ENCODE data around the gene PSENEN. TPM values are rescaled to one million over a fixed set of nuclear protein-coding genes. Genes with fewer than 3 reads are reported as not detected.

Gene PSENEN
- total RNA-seq, 1 donor from 2014 or later = 63.7 TPM

DNA sequence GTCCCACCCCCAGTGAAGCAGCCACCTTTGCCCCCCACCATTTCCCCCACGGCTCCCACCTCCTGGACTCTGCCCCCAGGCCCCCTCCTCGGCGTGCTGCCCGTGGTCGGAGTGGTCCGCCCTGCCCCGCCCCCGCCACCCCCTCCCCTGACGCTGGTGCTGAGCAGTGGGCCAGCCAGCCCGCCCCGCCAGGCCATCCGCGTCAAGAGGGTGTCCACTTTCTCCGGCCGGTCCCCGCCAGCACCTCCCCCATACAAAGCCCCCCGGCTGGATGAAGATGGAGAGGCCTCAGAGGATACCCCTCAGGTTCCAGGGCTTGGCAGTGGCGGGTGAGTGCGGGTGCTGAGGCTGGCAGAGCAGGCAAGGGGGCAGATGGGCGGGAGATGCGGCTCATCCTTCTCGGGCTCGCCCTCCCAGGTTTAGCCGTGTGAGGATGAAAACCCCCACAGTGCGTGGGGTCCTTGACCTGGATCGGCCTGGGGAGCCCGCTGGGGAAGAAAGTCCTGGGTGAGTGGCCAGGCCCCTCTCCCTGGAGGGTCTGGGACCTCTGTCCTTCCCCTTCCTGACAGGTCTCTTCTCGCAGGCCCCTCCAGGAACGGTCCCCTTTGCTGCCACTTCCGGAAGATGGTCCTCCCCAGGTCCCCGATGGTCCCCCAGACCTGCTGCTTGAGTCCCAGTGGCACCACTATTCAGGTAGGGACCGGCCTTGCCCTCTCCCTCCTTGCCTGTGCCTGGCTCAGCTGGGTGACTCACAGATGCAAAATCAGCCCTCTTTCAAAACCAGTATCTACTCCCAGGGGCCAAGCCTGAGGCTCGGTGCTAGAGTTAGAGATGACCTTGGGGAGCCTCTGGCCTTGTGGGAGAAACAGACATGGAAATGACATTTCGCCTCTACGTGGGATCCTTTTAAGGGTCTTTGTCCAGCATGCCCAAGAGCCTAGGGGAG is 12.0 kb upstream of the PSENEN start:
- no peak for DNase-seq (ENCODE audit: low read depth)
- no peak overlapping the region for H3K4me3 ChIP-seq (ENCODE audit: low read depth, low read length)
- TF ChIP-seq, protein P1, sequence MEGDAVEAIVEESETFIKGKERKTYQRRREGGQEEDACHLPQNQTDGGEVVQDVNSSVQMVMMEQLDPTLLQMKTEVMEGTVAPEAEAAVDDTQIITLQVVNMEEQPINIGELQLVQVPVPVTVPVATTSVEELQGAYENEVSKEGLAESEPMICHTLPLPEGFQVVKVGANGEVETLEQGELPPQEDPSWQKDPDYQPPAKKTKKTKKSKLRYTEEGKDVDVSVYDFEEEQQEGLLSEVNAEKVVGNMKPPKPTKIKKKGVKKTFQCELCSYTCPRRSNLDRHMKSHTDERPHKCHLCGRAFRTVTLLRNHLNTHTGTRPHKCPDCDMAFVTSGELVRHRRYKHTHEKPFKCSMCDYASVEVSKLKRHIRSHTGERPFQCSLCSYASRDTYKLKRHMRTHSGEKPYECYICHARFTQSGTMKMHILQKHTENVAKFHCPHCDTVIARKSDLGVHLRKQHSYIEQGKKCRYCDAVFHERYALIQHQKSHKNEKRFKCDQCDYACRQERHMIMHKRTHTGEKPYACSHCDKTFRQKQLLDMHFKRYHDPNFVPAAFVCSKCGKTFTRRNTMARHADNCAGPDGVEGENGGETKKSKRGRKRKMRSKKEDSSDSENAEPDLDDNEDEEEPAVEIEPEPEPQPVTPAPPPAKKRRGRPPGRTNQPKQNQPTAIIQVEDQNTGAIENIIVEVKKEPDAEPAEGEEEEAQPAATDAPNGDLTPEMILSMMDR (conservative IDR thresholded peaks at IDR 0.05; ENCODE audit: low read depth, low read length) = no peak

DNA sequence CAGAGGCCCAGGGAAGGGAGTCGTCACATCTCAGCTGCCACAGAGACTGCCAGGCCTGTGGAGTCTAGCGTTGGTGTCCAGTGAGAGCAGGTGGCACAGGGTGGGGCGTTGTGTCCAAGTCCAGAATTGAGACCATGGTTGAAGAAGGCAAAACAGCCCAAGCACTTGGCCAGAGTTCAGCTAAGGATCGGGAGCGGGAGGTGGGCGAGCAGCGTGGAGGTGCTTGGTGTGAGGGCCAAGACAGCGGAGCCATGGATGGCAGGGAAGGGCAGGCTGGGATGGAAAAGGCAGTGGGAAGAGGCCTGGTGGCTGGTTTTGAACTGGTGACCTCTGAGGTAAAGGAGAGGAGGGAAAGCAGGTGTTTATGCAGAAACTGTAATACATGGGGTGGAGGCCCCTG is 11.2 kb upstream of the PSENEN start:
- TF ChIP-seq, protein P1 (conservative IDR thresholded peaks at IDR 0.05; ENCODE audit: low read depth, low read length) = no peak
- H3K4me3 ChIP-seq (ENCODE audit: low read depth, low read length) = no peak overlapping the region
- DNase-seq (ENCODE audit: low read depth) = no peak

DNA sequence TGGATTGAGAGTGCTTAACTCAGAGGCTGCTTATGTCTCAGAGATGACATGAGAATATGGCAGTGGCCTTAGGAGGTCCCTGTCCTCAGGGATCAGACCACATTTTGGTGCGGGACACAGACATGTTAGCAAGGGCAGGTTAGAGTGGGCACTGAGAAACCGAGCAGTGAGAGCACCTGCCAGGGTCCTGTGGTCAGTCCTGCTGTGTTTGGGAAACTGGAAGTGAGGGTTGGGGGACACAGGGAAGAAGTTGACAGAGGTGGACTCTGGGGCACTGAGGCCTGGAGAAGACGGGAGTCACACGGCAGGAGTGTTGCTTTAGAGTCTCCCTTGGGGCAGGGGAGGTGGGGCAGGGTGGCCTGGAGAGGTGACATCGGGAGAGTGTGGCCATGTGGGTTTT is 10.6 kb upstream of the PSENEN start:
- no peak for DNase-seq (ENCODE audit: low read depth)
- H3K4me3 ChIP-seq (ENCODE audit: low read depth, low read length) = no peak overlapping the region
- TF ChIP-seq, protein P1 (conservative IDR thresholded peaks at IDR 0.05; ENCODE audit: low read depth, low read length) = no peak

DNA sequence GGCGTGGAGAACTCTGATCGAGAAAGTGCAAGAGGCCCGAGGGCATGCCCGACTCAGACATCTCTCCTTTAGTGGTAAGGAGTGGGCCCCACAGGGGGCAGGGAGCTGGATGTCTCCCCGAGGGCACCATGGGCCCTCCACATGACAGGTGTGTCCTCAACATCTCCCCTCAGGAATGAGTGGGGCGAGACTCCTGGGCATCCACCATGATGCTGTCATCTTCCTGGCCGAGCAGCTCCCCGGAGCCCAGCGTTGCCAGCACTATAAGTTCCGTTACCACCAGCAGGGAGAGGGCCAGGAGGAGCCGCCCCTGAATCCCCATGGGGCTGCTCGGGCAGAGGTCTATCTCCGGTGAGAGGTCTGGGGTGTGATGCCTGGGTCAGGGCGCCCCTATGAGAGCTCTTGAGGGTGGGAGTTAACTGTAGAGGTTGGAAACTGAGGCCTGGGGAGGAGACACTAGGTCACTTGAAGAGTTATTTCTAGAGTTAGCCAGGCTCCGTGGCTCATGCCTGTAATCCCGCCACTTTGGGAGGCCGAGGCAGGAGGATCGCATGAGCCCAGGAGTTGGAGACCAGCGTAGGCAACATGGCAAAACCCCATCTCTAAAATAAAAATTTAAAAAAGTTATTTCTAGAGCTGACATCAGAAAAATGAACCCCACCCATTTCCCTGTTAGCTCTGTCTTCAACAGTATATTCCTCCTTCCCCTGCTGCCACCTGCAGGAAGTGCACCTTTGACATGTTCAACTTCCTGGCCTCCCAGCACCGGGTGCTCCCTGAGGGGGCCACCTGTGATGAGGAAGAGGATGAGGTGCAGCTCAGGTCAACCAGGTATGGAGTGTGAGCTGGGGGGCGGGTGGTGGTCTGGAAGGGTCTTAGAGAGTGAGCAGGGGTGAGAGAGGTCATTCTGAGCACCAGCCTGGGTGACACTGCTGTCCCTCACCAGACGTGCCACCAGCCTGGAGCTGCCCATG is 8.3 kb upstream of the PSENEN start:
- no peak overlapping the region for H3K4me3 ChIP-seq (ENCODE audit: low read depth, low read length)
- TF ChIP-seq, protein P1 (conservative IDR thresholded peaks at IDR 0.05; ENCODE audit: low read depth, low read length) = peak; percentile 40
- no peak for DNase-seq (ENCODE audit: low read depth)

DNA sequence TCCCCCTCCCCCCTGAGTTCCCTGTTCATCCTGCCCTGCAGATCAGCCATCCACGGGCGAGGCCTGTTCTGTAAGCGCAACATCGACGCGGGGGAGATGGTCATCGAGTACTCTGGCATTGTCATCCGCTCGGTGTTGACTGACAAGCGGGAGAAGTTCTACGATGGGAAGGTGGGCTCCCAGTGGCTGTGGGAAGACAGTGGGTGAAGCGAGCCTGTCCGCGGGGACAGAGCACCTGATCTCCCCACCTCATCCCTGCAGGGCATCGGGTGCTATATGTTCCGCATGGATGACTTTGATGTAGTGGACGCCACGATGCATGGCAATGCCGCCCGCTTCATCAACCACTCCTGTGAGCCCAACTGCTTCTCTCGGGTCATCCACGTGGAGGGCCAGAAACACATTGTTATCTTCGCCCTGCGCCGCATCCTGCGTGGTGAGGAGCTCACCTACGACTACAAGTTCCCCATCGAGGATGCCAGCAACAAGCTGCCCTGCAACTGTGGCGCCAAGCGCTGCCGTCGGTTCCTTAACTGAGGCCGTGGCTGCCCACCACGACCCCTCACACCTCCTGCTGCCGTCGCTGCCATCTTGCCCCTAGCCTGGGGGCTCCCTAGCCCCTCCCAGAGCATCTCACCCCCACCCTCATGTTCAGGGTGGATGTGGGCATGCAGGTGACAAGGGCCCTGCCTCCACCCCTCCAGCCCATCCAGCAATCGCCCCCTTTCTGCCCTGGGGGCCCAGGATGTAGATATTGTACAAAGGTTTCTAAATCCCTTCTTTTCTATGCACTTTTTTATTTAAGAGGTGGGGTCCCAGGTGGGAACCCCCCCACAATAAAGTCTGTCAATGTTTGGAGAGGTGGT is 7.2 kb upstream of the PSENEN start:
- no peak for DNase-seq (ENCODE audit: low read depth)
- TF ChIP-seq, protein P1 (conservative IDR thresholded peaks at IDR 0.05; ENCODE audit: low read depth, low read length) = no peak
- no peak overlapping the region for H3K4me3 ChIP-seq (ENCODE audit: low read depth, low read length)

DNA sequence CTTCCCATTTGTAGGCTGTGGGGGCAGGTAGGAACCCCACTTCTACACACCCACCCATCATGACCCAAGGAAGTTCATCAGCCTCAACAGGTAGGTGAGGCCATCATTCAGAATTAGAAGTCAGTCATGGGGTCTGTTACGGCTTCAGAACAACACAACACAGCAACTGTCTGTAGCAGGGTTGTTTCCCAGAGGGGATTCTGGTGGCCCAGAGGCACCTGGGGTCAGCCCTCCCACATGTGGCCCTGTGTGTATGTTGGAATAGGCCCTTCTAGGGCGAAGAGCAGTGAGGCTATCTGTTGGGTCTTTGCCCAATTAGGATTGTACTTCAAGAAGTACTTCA is 6.6 kb upstream of the PSENEN start:
- no peak for DNase-seq (ENCODE audit: low read depth)
- H3K4me3 ChIP-seq (ENCODE audit: low read depth, low read length) = no peak overlapping the region
- TF ChIP-seq, protein P1 (conservative IDR thresholded peaks at IDR 0.05; ENCODE audit: low read depth, low read length) = no peak

All from epithelial cell of proximal tubule (primary cell).